ENCODE results near the gene FIGNL1. TPM values are rescaled to one million over a fixed set of nuclear protein-coding genes. Genes with fewer than 3 reads are reported as not detected.

Gene FIGNL1
- polyA plus RNA-seq, 4 donors, result 1.9 to 20.2 (median 4.4) TPM

GRCh38 chr7:50397320-50397970 is 52.7 kb downstream of the FIGNL1 start:
- FAIRE-seq (no peak), DNase-seq (no peak)
- Histone ChIP-seq H3K9me3 (ENCODE audit: control insufficient read depth in 2 of 2, insufficient read depth in 1 of 2, low read depth in 1 of 2, low read length in 1 of 2) (no peaks in the 10 kb centered on the region), H3K27ac (ENCODE audit: low read depth in 1 of 3, low read length in 2 of 3) (no peak overlapping the region), H3K4me3 (ENCODE audit: low read depth in 1 of 3, low read length in 3 of 3) (no peak overlapping the region), H3K4me1 (ENCODE audit: control insufficient read depth in 3 of 3, insufficient read depth in 2 of 3, low read depth in 1 of 3, low read length in 2 of 3) (no peaks in the 10 kb centered on the region), H3K27me3 (ENCODE audit: control insufficient read depth in 3 of 3, insufficient read depth in 3 of 3, low read length in 3 of 3) (peaks cover 0 to 43% (median 0%) of the 10 kb centered on the region in 3 donors), H3K36me3 (ENCODE audit: control insufficient read depth in 3 of 3, insufficient read depth in 2 of 3, low read depth in 1 of 3, low read length in 3 of 3) (no peaks in the 10 kb centered on the region)
- 72 to 79% (median 77%) methylated on average over 2 of the region's 2 CpGs for WGBS, 3 donors

- DNase-seq, result no peak
- no peaks in the 10 kb centered on the region for H3K9me3 ChIP-seq (ENCODE audit: control insufficient read depth in 2 of 2, insufficient read depth in 1 of 2, low read depth in 1 of 2, low read length in 1 of 2)
- no peaks in the 10 kb centered on the region for H3K36me3 ChIP-seq (ENCODE audit: control insufficient read depth in 3 of 3, insufficient read depth in 2 of 3, low read depth in 1 of 3, low read length in 3 of 3)
- H3K4me3 ChIP-seq (ENCODE audit: low read depth in 1 of 3, low read length in 3 of 3), result no peak overlapping the region
- peak overlapping the region in 1 of 3 donors; percentile 19 for H3K27ac ChIP-seq (ENCODE audit: low read depth in 1 of 3, low read length in 2 of 3)
- no peak for FAIRE-seq
- 64 to 81% (median 74%) methylated on average over 2 of the region's 2 CpGs for WGBS, 3 donors
- H3K4me1 ChIP-seq (ENCODE audit: control insufficient read depth in 3 of 3, insufficient read depth in 2 of 3, low read depth in 1 of 3, low read length in 2 of 3), result no peaks in the 10 kb centered on the region
- H3K27me3 ChIP-seq (ENCODE audit: control insufficient read depth in 3 of 3, insufficient read depth in 3 of 3, low read length in 3 of 3), result peaks cover 0 to 38% (median 0%) of the 10 kb centered on the region in 3 donors
These were observed 53.3 kb downstream of the FIGNL1 start for GRCh38 chr7:50396856-50397255.

- H3K27ac ChIP-seq (ENCODE audit: low read depth in 1 of 3, low read length in 2 of 3), result no peak overlapping the region
- H3K9me3 ChIP-seq (ENCODE audit: control insufficient read depth in 2 of 2, insufficient read depth in 1 of 2, low read depth in 1 of 2, low read length in 1 of 2), result no peaks in the 10 kb centered on the region
- H3K36me3 ChIP-seq (ENCODE audit: control insufficient read depth in 3 of 3, insufficient read depth in 2 of 3, low read depth in 1 of 3, low read length in 3 of 3), result no peaks in the 10 kb centered on the region
- H3K4me3 ChIP-seq (ENCODE audit: low read depth in 1 of 3, low read length in 3 of 3), result no peak overlapping the region
- no peaks in the 10 kb centered on the region for H3K4me1 ChIP-seq (ENCODE audit: control insufficient read depth in 3 of 3, insufficient read depth in 2 of 3, low read depth in 1 of 3, low read length in 2 of 3)
- no peak for FAIRE-seq
- no peak for DNase-seq
- peaks cover 0 to 16% (median 0%) of the 10 kb centered on the region in 3 donors for H3K27me3 ChIP-seq (ENCODE audit: control insufficient read depth in 3 of 3, insufficient read depth in 3 of 3, low read length in 3 of 3)
- WGBS, 3 donors, result 81 to 93% (median 92%) methylated on average over 1 of the region's 1 CpG
These were observed 55.8 kb downstream of the FIGNL1 start for GRCh38 chr7:50394315-50394714.

Other genes with a start within 250 kb of the FIGNL1 start
- gene IKZF1, start 145.6 kb downstream of the FIGNL1 start, polyA plus RNA-seq, result 1 to 10 TPM; 1.8 to 5.9 (median 3.3) TPM
- 100 to 1,000 TPM; 127 to 689 (median 344) TPM for gene DDC, start 115.1 kb upstream of the FIGNL1 start, polyA plus RNA-seq